Smooth muscle cell (in vitro differentiated cells): ENCODE data around the gene ITGAE. TPM values are rescaled to one million over a fixed set of nuclear protein-coding genes. Genes with fewer than 3 reads are reported as not detected.
"Not testable (repeated sequence)": the region's sequence is repeated elsewhere in the genome, so short reads cannot be mapped to it uniquely, and the experiment has no call there.

Source experiments
- DNase-seq: peaks from one replicate; lab custom pipeline; 2025; ENCODE audit not compliant: unreplicated experiment; lab: John Stamatoyannopoulos, UW
- H2AFZ ChIP-seq: fragments of 200-600 bp; sonication (generic); 2 replicates; pipeline ENCODE4 v1.6.0; 2016; ENCODE audit warnings: antibody characterized with exemption, low read depth, mild to moderate bottlenecking
- H3F3A ChIP-seq: fragments of 200-600 bp; sonication (generic); 2 replicates; pipeline ENCODE4 v1.6.0; 2017; ENCODE audit warnings: antibody characterized with exemption, low read depth
- H3K27ac ChIP-seq: fragments of 200-600 bp; sonication (generic); 2 replicates; pipeline ENCODE4 v1.5.1; 2016; ENCODE audit warnings: low read depth, mild to moderate bottlenecking
- H3K27me3 ChIP-seq: fragments of 200-600 bp; sonication (generic); 2 replicates; pipeline ENCODE4 v1.6.1; 2016; ENCODE audit warnings: low read depth, mild to moderate bottlenecking
- H3K36me3 ChIP-seq: fragments of 200-600 bp; sonication (generic); 2 replicates; pipeline ENCODE4 v1.5.1; 2016; ENCODE audit warnings: low read depth
- H3K4me1 ChIP-seq: fragments of 200-600 bp; sonication (generic); 2 replicates; pipeline ENCODE4 v1.5.1; 2016; ENCODE audit warnings: low read depth
- H3K4me2 ChIP-seq: fragments of 200-600 bp; sonication (generic); 2 replicates; pipeline ENCODE4 v1.6.0; 2016; ENCODE audit warnings: mild to moderate bottlenecking
- H3K4me3 ChIP-seq: fragments of 200-600 bp; sonication (generic); 2 replicates; pipeline ENCODE4 v1.5.1; 2016; ENCODE audit warnings: mild to moderate bottlenecking
- H3K79me2 ChIP-seq: fragments of 200-600 bp; sonication (generic); 2 replicates; pipeline ENCODE4 v1.6.0; 2016; ENCODE audit warnings: low read depth, mild to moderate bottlenecking
- H3K9ac ChIP-seq: fragments of 200-600 bp; sonication (generic); 2 replicates; pipeline ENCODE4 v1.6.0; 2016; ENCODE audit warnings: low read depth
- H3K9me3 ChIP-seq: fragments of 200-600 bp; sonication (generic); replicated peaks from 2 replicates; pipeline ENCODE4 v1.5.1; 2016; ENCODE audit warnings: low read depth
- H4K20me1 ChIP-seq: fragments of 200-600 bp; sonication (generic); 2 replicates; pipeline ENCODE4 v1.6.0; 2016; ENCODE audit warnings: low read depth
- WGBS: methylation state at CpG from one replicate; pipeline ENCODE4 v1.1.7; 2016; ENCODE audit warnings: low lambda C conversion rate; 5-methylcytosine and 5-hydroxymethylcytosine counted together
- polyA plus RNA-seq: library from polyadenylated mRNA; unstranded; fragments of >200 nt; fragmentation: Nextera tagmentation; extraction: Ambion mirVana; gene quantifications from 2 replicates; pipeline ENCODE4 v1.2.1, GENCODE V29; 2016
- total RNA-seq: library from RNA; depleted of rRNA; stranded (reverse); fragments of >200 nt; gene quantifications from 2 replicates; pipeline ENCODE4 v1.2.3, GENCODE V29; 2014
- TF ChIP-seq, protein P1 (sequence below): fragments of 200-600 bp; sonication (generic); IDR thresholded peaks from 2 replicates; pipeline ENCODE4 v1.5.1; 2017; ENCODE audit warnings: borderline replicate concordance, mild to moderate bottlenecking, antibody characterized with exemption; ENCODE audit not compliant: insufficient read depth, poor library complexity, severe bottlenecking

The ITGAE gene
- total and polyA plus RNA-seq, 2 experiments from 2014 or later = 43.8 to 66.7 TPM

GRCh38 chr17:3704931-3705717, 95.9 kb downstream of the ITGAE start:
- H3F3A ChIP-seq = no peaks in the 10 kb centered on the region
- no peak overlapping the region for H3K4me3 ChIP-seq
- no peak overlapping the region for H3K4me2 ChIP-seq
- H3K9me3 ChIP-seq = no peaks in the 10 kb centered on the region
- no peak overlapping the region for H3K27ac ChIP-seq
- no peaks in the 10 kb centered on the region for H3K79me2 ChIP-seq
- 88% methylated on average over 20 of the region's 20 CpGs for WGBS
- no peak overlapping the region for H3K9ac ChIP-seq
- H4K20me1 ChIP-seq = no peaks in the 10 kb centered on the region
- no peaks in the 10 kb centered on the region for H3K4me1 ChIP-seq
- no peaks in the 10 kb centered on the region for H3K27me3 ChIP-seq
- no peak overlapping the region for H2AFZ ChIP-seq
- H3K36me3 ChIP-seq = no peaks in the 10 kb centered on the region
- DNase-seq = no peak
- TF ChIP-seq, protein P1, sequence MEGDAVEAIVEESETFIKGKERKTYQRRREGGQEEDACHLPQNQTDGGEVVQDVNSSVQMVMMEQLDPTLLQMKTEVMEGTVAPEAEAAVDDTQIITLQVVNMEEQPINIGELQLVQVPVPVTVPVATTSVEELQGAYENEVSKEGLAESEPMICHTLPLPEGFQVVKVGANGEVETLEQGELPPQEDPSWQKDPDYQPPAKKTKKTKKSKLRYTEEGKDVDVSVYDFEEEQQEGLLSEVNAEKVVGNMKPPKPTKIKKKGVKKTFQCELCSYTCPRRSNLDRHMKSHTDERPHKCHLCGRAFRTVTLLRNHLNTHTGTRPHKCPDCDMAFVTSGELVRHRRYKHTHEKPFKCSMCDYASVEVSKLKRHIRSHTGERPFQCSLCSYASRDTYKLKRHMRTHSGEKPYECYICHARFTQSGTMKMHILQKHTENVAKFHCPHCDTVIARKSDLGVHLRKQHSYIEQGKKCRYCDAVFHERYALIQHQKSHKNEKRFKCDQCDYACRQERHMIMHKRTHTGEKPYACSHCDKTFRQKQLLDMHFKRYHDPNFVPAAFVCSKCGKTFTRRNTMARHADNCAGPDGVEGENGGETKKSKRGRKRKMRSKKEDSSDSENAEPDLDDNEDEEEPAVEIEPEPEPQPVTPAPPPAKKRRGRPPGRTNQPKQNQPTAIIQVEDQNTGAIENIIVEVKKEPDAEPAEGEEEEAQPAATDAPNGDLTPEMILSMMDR = no peak

DNA sequence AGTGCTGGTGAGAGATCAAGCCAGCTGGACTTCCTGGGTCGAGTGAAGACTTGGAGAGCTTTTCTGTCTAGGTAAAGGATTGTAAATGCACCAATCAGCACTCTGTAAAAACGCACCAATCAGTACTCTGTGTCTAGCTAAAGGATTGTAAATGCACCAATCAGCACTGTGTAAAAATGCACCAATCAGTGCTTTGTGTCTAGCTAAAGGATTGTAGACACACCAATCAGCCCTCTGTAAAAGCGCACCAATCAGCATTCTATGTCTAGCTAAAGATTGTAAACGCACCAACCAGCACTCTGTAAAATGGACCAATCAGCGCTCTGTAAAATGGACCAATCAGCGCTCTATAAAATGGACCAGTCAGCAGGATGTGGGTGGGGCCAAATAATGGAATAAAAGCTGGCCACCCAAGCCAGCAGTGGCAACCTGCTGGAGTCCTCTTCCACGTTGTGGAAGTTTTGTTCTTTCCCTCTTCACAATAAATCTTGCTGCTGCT, 98.9 kb downstream of the ITGAE start:
- H2AFZ ChIP-seq, H3K36me3 ChIP-seq, H3K79me2 ChIP-seq, H3F3A ChIP-seq, H3K27ac ChIP-seq, H4K20me1 ChIP-seq, H3K4me3 ChIP-seq, H3K4me1 ChIP-seq, H3K9ac ChIP-seq, H3K9me3 ChIP-seq, DNase-seq, H3K4me2 ChIP-seq: not testable (repeated sequence)
- H3K27me3 ChIP-seq = peaks cover 14% of the 10 kb centered on the region
- 90% methylated on average over 7 of the region's 7 CpGs for WGBS

DNA sequence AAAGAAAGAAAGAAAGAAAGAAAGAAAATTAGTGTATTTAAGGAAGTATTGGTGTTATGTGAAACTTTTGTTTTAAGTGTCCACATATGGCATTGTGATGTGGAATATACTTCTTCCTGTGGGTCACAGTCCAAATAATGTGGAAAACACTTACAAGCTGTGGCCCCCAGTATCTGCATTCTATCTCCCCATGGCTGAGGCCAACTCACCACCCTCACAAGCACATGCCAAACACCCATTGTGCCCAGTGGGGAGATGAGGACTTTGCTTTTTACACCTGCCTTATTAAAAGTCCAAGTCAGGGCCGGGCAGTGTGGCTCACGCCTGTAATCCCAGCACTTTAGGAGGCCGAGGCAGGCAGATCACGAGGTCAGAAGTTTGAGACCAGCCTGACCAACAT, 101.0 kb downstream of the ITGAE start:
- Histone ChIP-seq H3K36me3 (no peaks in the 10 kb centered on the region), H3K79me2 (no peaks in the 10 kb centered on the region), H3F3A (no peaks in the 10 kb centered on the region), H3K4me3 (no peak overlapping the region), H3K4me2 (no peak overlapping the region), H4K20me1 (no peaks in the 10 kb centered on the region), H3K9ac (no peak overlapping the region), H3K27ac (no peak overlapping the region), H3K9me3 (no peaks in the 10 kb centered on the region), H2AFZ (no peak overlapping the region), H3K4me1 (no peaks in the 10 kb centered on the region), H3K27me3 (peaks cover 36% of the 10 kb centered on the region)
- TF ChIP-seq, protein P1 = no peak
- 94% methylated on average over 4 of the region's 4 CpGs for WGBS
- DNase-seq = no peak

GRCh38 chr17:3698139-3698538, 102.8 kb downstream of the ITGAE start:
- H3F3A ChIP-seq = no peaks in the 10 kb centered on the region

More at GRCh38 chr17:3698139-3698538, 102.8 kb downstream of the ITGAE start:
- H3K79me2 ChIP-seq = no peaks in the 10 kb centered on the region
- peaks cover 54% of the 10 kb centered on the region for H3K27me3 ChIP-seq
- no peaks in the 10 kb centered on the region for H3K36me3 ChIP-seq
- no peak for DNase-seq
- H3K27ac ChIP-seq = no peak overlapping the region
- no peak overlapping the region for H3K4me3 ChIP-seq
- H3K4me2 ChIP-seq = no peak overlapping the region
- H3K9ac ChIP-seq = no peak overlapping the region
- H4K20me1 ChIP-seq = no peaks in the 10 kb centered on the region
- no peak overlapping the region for H2AFZ ChIP-seq
- WGBS = 92% methylated on average over 4 of the region's 4 CpGs
- no peaks in the 10 kb centered on the region for H3K9me3 ChIP-seq
- TF ChIP-seq, protein P1 = no peak
- H3K4me1 ChIP-seq = no peaks in the 10 kb centered on the region
